Activated CD8-positive, alpha-beta T cell treated with anti-CD3 and anti-CD28 coated beads for 36 hours (primary cell): Measurements from ENCODE around the gene RPP14. TPM values are rescaled to one million over a fixed set of nuclear protein-coding genes. Genes with fewer than 3 reads are reported as not detected.
"Not testable (repeated sequence)": the region's sequence is repeated elsewhere in the genome, so short reads cannot be mapped to it uniquely, and the experiment has no call there.

Source experiments
- ATAC-seq: fragments of 200-7000 bp; cut with Tn5 transposase; one replicate; pipeline ENCODE4 v1.10.0; 2021; ENCODE audit warnings: mild to moderate bottlenecking, moderate library complexity
- CTCF ChIA-PET: fragments of 350-600 bp; sonication (Branson Sonifier 250); formaldehyde crosslinking; loops from one replicate; lab custom pipeline; 2021; ENCODE audit warnings: antibody characterized with exemption; lab: Charles Lee
- POLR2A ChIA-PET: fragments of 350-600 bp; sonication (Branson Sonifier 250); formaldehyde crosslinking; loops from one replicate; lab custom pipeline; 2021; ENCODE audit warnings: antibody characterized with exemption; lab: Charles Lee
- DNase-seq: peaks from one replicate; pipeline ENCODE4 v3.0.0-alpha.2; 2020
- H3K27ac Mint-ChIP-seq: one replicate; pipeline ENCODE4 v1.8.0; 2021; ENCODE audit warnings: mild to moderate bottlenecking, mixed read lengths
- H3K27me3 Mint-ChIP-seq: one replicate; pipeline ENCODE4 v1.8.0; 2021; ENCODE audit warnings: mixed read lengths
- H3K36me3 Mint-ChIP-seq: one replicate; pipeline ENCODE4 v1.8.0; 2021; ENCODE audit warnings: low read depth, mixed read lengths
- H3K4me1 Mint-ChIP-seq: one replicate; pipeline ENCODE4 v1.8.0; 2021; ENCODE audit warnings: low read depth, mixed read lengths
- H3K4me3 Mint-ChIP-seq: one replicate; pipeline ENCODE4 v1.8.0; 2021; ENCODE audit warnings: mild to moderate bottlenecking, moderate library complexity, mixed read lengths
- H3K9me3 Mint-ChIP-seq: one replicate; pipeline ENCODE4 v1.8.0; 2021; ENCODE audit warnings: mixed read lengths
- CTCF ChIP-seq: fragments of 200-600 bp; IDR thresholded peaks from one replicate; pipeline ENCODE4 v1.8.0; 2022; ENCODE audit warnings: antibody characterized with exemption, mild to moderate bottlenecking
- intact Hi-C: fragments of 100-400 bp; cut with micrococcal nuclease; formaldehyde crosslinking; loops from one replicate; pipeline ENCODE4 v1.10.0; 2022
- total RNA-seq, 2 experiments: library from RNA; stranded (reverse); gene quantifications; one replicate each; pipeline ENCODE4 v1.2.3, GENCODE V29; 2021

Gene RPP14
- total RNA-seq, 2 experiments from 2014 or later: 16.1 to 18.0 TPM

DNA sequence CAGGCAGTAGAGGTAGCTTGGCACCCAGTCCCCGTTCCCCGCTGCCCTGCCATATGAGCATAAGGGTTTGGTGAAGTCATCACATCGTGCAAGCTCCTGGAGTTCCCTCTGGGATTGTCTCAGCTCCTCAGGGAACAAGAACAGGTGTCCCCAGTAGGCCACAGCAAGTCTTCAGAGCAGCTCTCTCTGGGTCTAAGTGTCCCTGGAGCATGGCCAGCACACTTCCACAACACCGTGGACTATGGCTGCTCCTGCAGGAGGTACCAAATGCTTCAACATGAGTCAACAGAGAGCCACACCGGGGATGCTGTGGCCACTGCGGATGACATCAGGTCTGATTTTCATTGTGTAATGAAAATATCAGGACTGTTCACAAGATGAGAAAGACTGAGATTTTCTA, 45.3 kb upstream of the RPP14 start:
- no peak for TF ChIP-seq CTCF
- DNase-seq (no peak), ATAC-seq (peak; percentile 42)
- Mint-ChIP-seq H3K27ac (no peak overlapping the region), H3K27me3 (no peaks in the 10 kb centered on the region), H3K4me1 (peaks cover 13% of the 10 kb centered on the region), H3K4me3 (no peak overlapping the region), H3K36me3 (peaks cover 4% of the 10 kb centered on the region), H3K9me3 (no peaks in the 10 kb centered on the region)
- intact Hi-C loops: no loop called here
- POLR2A ChIA-PET: no interaction called here
- CTCF ChIA-PET: no interaction called here

- Mint-ChIP-seq H3K4me1 (peaks cover 13% of the 10 kb centered on the region), H3K27ac (no peak overlapping the region), H3K27me3 (no peaks in the 10 kb centered on the region), H3K4me3 (no peak overlapping the region), H3K36me3 (peaks cover 4% of the 10 kb centered on the region), H3K9me3 (no peaks in the 10 kb centered on the region)
- no peak for ATAC-seq
- TF ChIP-seq CTCF: no peak
- intact Hi-C loops: no loop called here
- ChIA-PET CTCF (no interaction called here), POLR2A (no interaction called here)
- no peak for DNase-seq
Measured at GRCh38 chr3:58261954-58262666, 43.9 kb upstream of the RPP14 start.

DNA sequence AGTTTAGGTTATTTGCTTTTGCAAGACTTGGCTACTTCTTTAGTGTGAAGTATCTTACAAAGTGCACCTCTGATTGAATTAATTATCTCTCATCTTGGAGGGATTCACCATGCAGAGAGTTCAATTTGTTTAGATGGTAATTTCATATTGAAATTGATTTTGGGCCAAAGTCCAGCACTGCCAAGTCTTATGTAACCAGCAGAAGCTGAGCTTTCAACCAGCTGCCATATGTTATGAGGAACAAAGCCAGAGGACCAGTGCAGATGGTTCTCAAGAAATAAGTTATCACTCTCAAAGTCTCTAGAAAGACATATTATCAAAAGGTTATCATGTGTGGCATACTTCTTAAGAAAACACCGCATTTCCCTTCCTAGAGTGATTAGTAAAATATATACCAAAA, 39.5 kb upstream of the RPP14 start:
- no peak for ATAC-seq
- no peak for TF ChIP-seq CTCF
- intact Hi-C loops: no loop called here
- no peak overlapping the region for H3K27ac Mint-ChIP-seq
- no peaks in the 10 kb centered on the region for H3K27me3 Mint-ChIP-seq
- H3K4me1 Mint-ChIP-seq: no peaks in the 10 kb centered on the region
- H3K9me3 Mint-ChIP-seq: no peaks in the 10 kb centered on the region
- no peak for DNase-seq
- no peaks in the 10 kb centered on the region for H3K36me3 Mint-ChIP-seq
- no peak overlapping the region for H3K4me3 Mint-ChIP-seq
- ChIA-PET CTCF (interaction anchor here (0.6 to 1.7 kb wide), 3 partner anchors 22 to 99 kb away, joined by 3 to 4 read pairs (median 3); no protein-coding TSS in a partner anchor), POLR2A (interaction anchor here (0.6 kb wide), 1 partner anchor 950 kb away, joined by 4 read pairs; no protein-coding TSS in a partner anchor)

GRCh38 chr3:58267543-58267942, 38.5 kb upstream of the RPP14 start:
- ATAC-seq, H3K4me1 Mint-ChIP-seq, H3K27me3 Mint-ChIP-seq, H3K27ac Mint-ChIP-seq, H3K9me3 Mint-ChIP-seq, DNase-seq, intact Hi-C loops, POLR2A ChIA-PET, H3K4me3 Mint-ChIP-seq, H3K36me3 Mint-ChIP-seq: not testable (repeated sequence)
- CTCF ChIA-PET: interaction anchor here (1.1 to 1.7 kb wide), 2 partner anchors 21 to 80 kb away, joined by 3 to 4 read pairs; no protein-coding TSS in a partner anchor

DNA sequence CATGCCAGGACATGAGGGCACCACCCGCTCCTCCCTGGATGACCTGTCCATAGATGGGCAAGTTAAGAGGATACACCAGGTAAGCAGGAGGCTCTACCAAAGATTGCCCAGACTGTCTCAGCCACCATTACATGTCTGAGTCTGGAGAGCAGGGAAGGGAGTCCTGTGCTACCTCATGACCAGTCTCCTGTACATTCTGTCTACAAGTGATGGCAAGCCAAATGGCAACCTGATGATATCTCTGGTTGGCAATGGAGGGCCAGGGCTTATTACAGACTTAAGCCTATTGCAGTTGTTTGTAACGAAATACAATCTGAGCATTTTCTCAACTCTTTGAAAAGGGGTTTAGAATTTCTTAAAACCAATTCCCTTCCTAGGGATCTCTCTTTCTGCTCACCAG, 36.7 kb upstream of the RPP14 start:
- Mint-ChIP-seq H3K36me3 (peaks cover 8% of the 10 kb centered on the region), H3K4me3 (no peak overlapping the region), H3K27me3 (no peaks in the 10 kb centered on the region), H3K9me3 (no peaks in the 10 kb centered on the region), H3K27ac (no peak overlapping the region), H3K4me1 (peaks cover 11% of the 10 kb centered on the region)
- ChIA-PET POLR2A (no interaction called here), CTCF (interaction anchor here (1.0 kb wide), 1 partner anchor 31 kb away, joined by 3 read pairs; no protein-coding TSS in a partner anchor)
- no peak for TF ChIP-seq CTCF
- DNase-seq (no peak), ATAC-seq (no peak)
- intact Hi-C loops: no loop called here
